Right lobe of liver (tissue), 6 donors: ENCODE measurements around the gene TSPAN9. TPM values are rescaled to one million over a fixed set of nuclear protein-coding genes. Genes with fewer than 3 reads are reported as not detected.

ENCODE experiments used
- ATAC-seq, 4 donors: fragments of 200-7000 bp; cut with Tn5 transposase; one replicate each; pipeline ENCODE4 v1.9.1; 2020; ENCODE audit warnings: mild to moderate bottlenecking in 4 of 4, moderate library complexity in 4 of 4
- DNase-seq, 3 donors: peaks; one replicate each; pipeline ENCODE4 v3.0.0-alpha.2; 2020
- H3K27ac ChIP-seq, 3 donors: fragments of 200-600 bp; one replicate each; pipeline ENCODE4 v1.8.0; 2022
- H3K27me3 ChIP-seq, 2 donors: fragments of 200-600 bp; one replicate each; pipeline ENCODE4 v1.8.0; 2022
- H3K36me3 ChIP-seq, 4 donors: fragments of 200-600 bp; sonication (generic) in 1 of 4; one replicate each; pipeline versions ENCODE4 v1.5.1 to v1.8.0; 2017 to 2022; ENCODE audit warnings: control low read depth in 1 of 4
- H3K4me1 ChIP-seq, 4 donors: fragments of 200-600 bp; sonication (generic) in 1 of 4; one replicate each; pipeline versions ENCODE4 v1.5.1 to v1.8.0; 2017 to 2022; ENCODE audit warnings: control low read depth in 1 of 4
- H3K4me3 ChIP-seq, 3 donors: fragments of 200-600 bp; one replicate each; pipeline ENCODE4 v1.8.0; 2022
- H3K9me3 ChIP-seq, 4 donors: fragments of 200-600 bp; sonication (generic) in 1 of 4; one replicate each; pipeline versions ENCODE4 v1.5.1 to v1.8.0; 2017 to 2022; ENCODE audit warnings: control low read depth in 1 of 4
- CTCF ChIP-seq, 4 donors: fragments of 200-600 bp in 3 of 4; fragments of 450-650 bp in 1 of 4; IDR thresholded peaks; one replicate each; pipeline versions ENCODE4 v1.5.1 to v1.8.0; 2016 to 2022; ENCODE audit warnings: antibody characterized with exemption in 4 of 4, mild to moderate bottlenecking in 2 of 4
- POLR2A ChIP-seq: fragments of 450-650 bp; IDR thresholded peaks from one replicate; pipeline ENCODE4 v1.6.1; 2017; ENCODE audit warnings: antibody characterized with exemption, mild to moderate bottlenecking
- WGBS: methylation state at CpG from one replicate; pipeline ENCODE4 v1.1.6; 2018; ENCODE audit warnings: low coverage, low lambda C conversion rate; ENCODE audit not compliant: insufficient coverage; ENCODE audit errors: missing lambda C conversion rate; 5-methylcytosine and 5-hydroxymethylcytosine counted together
- intact Hi-C, 2 donors: fragments of 100-400 bp; cut with DNase I; formaldehyde crosslinking; loops; one replicate each; pipeline versions ENCODE4 v1.11.2 to v1.14.1; 2022
- total RNA-seq, 6 experiments: library from RNA; depleted of rRNA in 2 of 6; stranded (reverse); fragments of >200 nt in 2 of 6; fragmentation: NEBNext Ultra II Directional in 3 of 6; extraction: Animal tissue kit (Norgen Biotek cat#: 25700) in 3 of 6; gene quantifications; one replicate each; pipeline versions ENCODE4 v1.1.0 to v1.2.4, GENCODE V29; 2016 to 2023
- donor health status: DM: no; HTN: yes; CAD: no.
- donor health status: DM: no; HTN: no; CAD: no.
- donor health status: DM: no; HTN: no; CAD: no.
- donor health status: DM: no; HTN: yes; CAD: no.
- donor health status: DM: no; HTN: yes; CAD: no.

The TSPAN9 gene
- total RNA-seq, 6 experiments from 2014 or later: 23.7 to 53.2 (median 39.8) TPM

GRCh38 chr12:3311491-3312103 is 234.4 kb downstream of the TSPAN9 start:
- Histone ChIP-seq H3K27me3 (no peaks in the 10 kb centered on the region), H3K4me3 (no peak overlapping the region), H3K9me3 (no peaks in the 10 kb centered on the region), H3K36me3 (no peaks in the 10 kb centered on the region), H3K4me1 (peaks cover 0 to 7% (median 0%) of the 10 kb centered on the region in 4 donors), H3K27ac (no peak overlapping the region)
- TF ChIP-seq CTCF (IDR thresholded peaks at IDR 0.05) (no peak), POLR2A (no peak)
- no peak for ATAC-seq
- WGBS: 80% methylated on average over 9 of the region's 14 CpGs
- DNase-seq: no peak
- intact Hi-C loops: no loop called here

GRCh38 chr12:3313066-3313465 is 235.9 kb downstream of the TSPAN9 start:
- TF ChIP-seq CTCF (IDR thresholded peaks at IDR 0.05) (no peak), POLR2A (no peak)
- ATAC-seq (no peak), DNase-seq (no peak)
- 18% methylated on average over 2 of the region's 13 CpGs for WGBS
- intact Hi-C loops: no loop called here
- Histone ChIP-seq H3K4me1 (peaks cover 0 to 7% (median 0%) of the 10 kb centered on the region in 4 donors), H3K36me3 (no peaks in the 10 kb centered on the region), H3K9me3 (no peaks in the 10 kb centered on the region), H3K27ac (no peak overlapping the region), H3K4me3 (no peak overlapping the region), H3K27me3 (no peaks in the 10 kb centered on the region)

GRCh38 chr12:3313675-3314663 is 236.8 kb downstream of the TSPAN9 start:
- no peak overlapping the region for H3K4me3 ChIP-seq
- no peak overlapping the region for H3K27ac ChIP-seq
- H3K9me3 ChIP-seq: no peaks in the 10 kb centered on the region
- DNase-seq (peak in 1 of 3 donors; percentile 40), ATAC-seq (peak; percentile 8 to 44 (median 30))
- 48% methylated on average over 4 of the region's 13 CpGs for WGBS
- peaks cover 0 to 7% (median 0%) of the 10 kb centered on the region in 4 donors for H3K4me1 ChIP-seq
- no peaks in the 10 kb centered on the region for H3K36me3 ChIP-seq
- intact Hi-C loops: no loop called here
- TF ChIP-seq POLR2A: no peak
- peak in 3 of 4 donors; percentile 22 to 26 (median 26) for TF ChIP-seq CTCF (IDR thresholded peaks at IDR 0.05)
- no peaks in the 10 kb centered on the region for H3K27me3 ChIP-seq

- DNase-seq (peak in 2 of 3 donors; percentile 35 to 42), ATAC-seq (peak; percentile 44 to 87 (median 62))
- no peaks in the 10 kb centered on the region for H3K9me3 ChIP-seq
- no peak overlapping the region for H3K4me3 ChIP-seq
- TF ChIP-seq CTCF (IDR thresholded peaks at IDR 0.05) (no peak), POLR2A (no peak)
- H3K27me3 ChIP-seq: no peaks in the 10 kb centered on the region
- intact Hi-C loops: no loop called here
- H3K36me3 ChIP-seq: no peaks in the 10 kb centered on the region
- H3K27ac ChIP-seq: no peak overlapping the region
- 11% methylated on average over 7 of the region's 11 CpGs for WGBS
- H3K4me1 ChIP-seq: peaks cover 0 to 7% (median 0%) of the 10 kb centered on the region in 4 donors
Measured at GRCh38 chr12:3315201-3315661, 238.1 kb downstream of the TSPAN9 start.
